SK-N-SH (cell line): ENCODE measurements around the gene HECW1. TPM values are rescaled to one million over a fixed set of nuclear protein-coding genes. Genes with fewer than 3 reads are reported as not detected.

Source experiments
- CTCF ChIA-PET: fragments of 300-600, 350-600 bp; formaldehyde crosslinking; extraction: SDS; loops from one replicate; lab custom pipeline; 2021; lab: Yijun Ruan, JAX
- POLR2A ChIA-PET: fragments of 350-600 bp; sonication (Branson Sonifier 250); formaldehyde crosslinking; extraction: SDS; loops from one replicate; lab custom pipeline; 2020; ENCODE audit warnings: antibody characterized with exemption, inconsistent platforms; lab: Yijun Ruan, JAX
- DNase-seq: peaks from one replicate; pipeline ENCODE4 v3.0.0; 2012
- H2AFZ ChIP-seq: fragments of 200-600 bp; sonication (generic); 2 replicates; pipeline ENCODE4 v1.8.1; 2016; ENCODE audit warnings: antibody characterized with exemption, mild to moderate bottlenecking, low read depth
- H3F3A ChIP-seq: fragments of 200-600 bp; sonication (generic); replicated peaks from 2 replicates; pipeline ENCODE3; 2016; ENCODE audit warnings: antibody characterized with exemption, mild to moderate bottlenecking; ENCODE audit not compliant: insufficient read depth
- H3K27ac ChIP-seq, 2 experiments: fragments of 200-500 bp in 1 of 2; fragments of 200-600 bp in 1 of 2; sonication (Bioruptor generic) in 1 of 2; sonication (generic), shearing (Covaris generic) in 1 of 2; 2 replicates each; pipeline versions ENCODE4 v1.5.1 to v1.6.1; 2014 to 2016; ENCODE audit warnings: low read depth in 2 of 2, inconsistent platforms in 1 of 2, low read length in 1 of 2, mild to moderate bottlenecking in 1 of 2, mixed read lengths in 1 of 2
- H3K27me3 ChIP-seq: fragments of 200-600 bp; sonication (generic), shearing (Covaris generic); 2 replicates; pipeline ENCODE4 v1.6.1; 2016; ENCODE audit warnings: mixed run types; ENCODE audit not compliant: insufficient read depth
- H3K36me3 ChIP-seq, 2 experiments: fragments of 200-500 bp in 1 of 2; fragments of 200-600 bp in 1 of 2; sonication (Bioruptor generic) in 1 of 2; sonication (generic) in 1 of 2; replicated peaks in 1 of 2; 2 replicates each; pipeline versions ENCODE3 to v1.5.1; 2014 to 2016; ENCODE audit warnings: low read length in 1 of 2, mild to moderate bottlenecking in 1 of 2; ENCODE audit not compliant: insufficient read depth in 2 of 2, control insufficient read depth in 1 of 2
- H3K4me1 ChIP-seq, 2 experiments: fragments of 200-500 bp in 1 of 2; fragments of 200-600 bp in 1 of 2; sonication (Bioruptor generic) in 1 of 2; sonication (generic), shearing (Covaris generic) in 1 of 2; 2 replicates each; pipeline versions ENCODE4 v1.5.1 to v1.6.1; 2014 to 2016; ENCODE audit warnings: low read depth in 1 of 2, low read length in 1 of 2, mixed run types in 1 of 2; ENCODE audit not compliant: insufficient read depth in 2 of 2, control insufficient read depth in 1 of 2
- H3K4me2 ChIP-seq: fragments of 200-600 bp; sonication (generic), shearing (Covaris generic); 2 replicates; pipeline ENCODE4 v1.6.1; 2017; ENCODE audit warnings: mixed run types
- H3K4me3 ChIP-seq, 2 experiments: fragments of 200-500 bp in 1 of 2; fragments of 200-600 bp in 1 of 2; sonication (Bioruptor generic) in 1 of 2; sonication (generic), shearing (Covaris generic) in 1 of 2; 2 replicates each; pipeline versions ENCODE4 v1.5.1 to v1.8.1; 2014 to 2016; ENCODE audit warnings: low read depth in 2 of 2, inconsistent platforms in 1 of 2, low read length in 1 of 2, mild to moderate bottlenecking in 1 of 2, mixed read lengths in 1 of 2, moderate library complexity in 1 of 2
- H3K79me2 ChIP-seq: fragments of 200-600 bp; sonication (generic); 2 replicates; pipeline ENCODE4 v1.8.1; 2017; ENCODE audit warnings: mild to moderate bottlenecking; ENCODE audit not compliant: insufficient read depth
- H3K9ac ChIP-seq: fragments of 200-600 bp; sonication (generic); 2 replicates; pipeline ENCODE4 v1.6.1; 2017; ENCODE audit warnings: mixed run types
- H3K9me2 ChIP-seq: fragments of 200-600 bp; sonication (generic); 2 replicates; pipeline ENCODE4 v1.6.1; 2017; ENCODE audit warnings: mixed run types
- H3K9me3 ChIP-seq: fragments of 200-600 bp; sonication (generic); 2 replicates; pipeline ENCODE4 v1.6.1; 2017; ENCODE audit warnings: mixed run types, mild to moderate bottlenecking, moderate library complexity
- H4K20me1 ChIP-seq: fragments of 200-600 bp; sonication (generic); 2 replicates; pipeline ENCODE4 v1.6.1; 2017; ENCODE audit warnings: mild to moderate bottlenecking, mixed run types; ENCODE audit not compliant: insufficient read depth
- ELF1 ChIP-seq: IDR thresholded peaks from 2 replicates; pipeline ENCODE4 v1.4.0; 2012
- EP300 ChIP-seq, 2 experiments: IDR thresholded peaks; 2 replicates each; pipeline versions ENCODE4 v1.4.0 to v1.6.1; 2012; ENCODE audit warnings: borderline replicate concordance in 1 of 2, low read depth in 1 of 2, low read length in 1 of 2
- EZH2phosphoT487 ChIP-seq: fragments of 200-600 bp; sonication (generic); IDR thresholded peaks from 2 replicates; pipeline ENCODE4 v1.6.1; 2017; ENCODE audit warnings: low read depth, mixed run types, mild to moderate bottlenecking, antibody characterized with exemption, moderate library complexity, borderline replicate concordance
- FOSL2 ChIP-seq: IDR thresholded peaks from 2 replicates; pipeline ENCODE4 v1.4.0; 2012; ENCODE audit warnings: low read depth, mild to moderate bottlenecking, moderate library complexity, borderline replicate concordance
- FOXM1 ChIP-seq: IDR thresholded peaks from 2 replicates; pipeline ENCODE4 v1.4.0; 2012; ENCODE audit warnings: low read depth, mild to moderate bottlenecking
- GABPA ChIP-seq: IDR thresholded peaks from 2 replicates; pipeline ENCODE4 v1.4.0; 2012; ENCODE audit warnings: low read depth, mild to moderate bottlenecking
- MXI1 ChIP-seq: IDR thresholded peaks from 2 replicates; pipeline ENCODE4 v1.6.1; 2012; ENCODE audit warnings: mild to moderate bottlenecking, low read depth, low read length, improper control_type of control experiment
- NRF1 ChIP-seq: IDR thresholded peaks from 2 replicates; pipeline ENCODE4 v1.6.1; 2012; ENCODE audit warnings: low read depth, mild to moderate bottlenecking, low read length
- PBX3 ChIP-seq: IDR thresholded peaks from 2 replicates; pipeline ENCODE4; 2012
- RFX5 ChIP-seq: IDR thresholded peaks from 2 replicates; pipeline ENCODE4 v1.6.1; 2012; ENCODE audit warnings: mild to moderate bottlenecking, improper control_type of control experiment, low read length
- RXRA ChIP-seq: IDR thresholded peaks from 2 replicates; pipeline ENCODE4 v1.4.0; 2012; ENCODE audit warnings: low read depth, mild to moderate bottlenecking, borderline replicate concordance
- SIN3A ChIP-seq: IDR thresholded peaks from 2 replicates; pipeline ENCODE4 v1.6.1; 2012; ENCODE audit warnings: low read depth, mild to moderate bottlenecking, low read length, moderate library complexity, borderline replicate concordance
- TCF12 ChIP-seq: IDR thresholded peaks from 2 replicates; pipeline ENCODE4 v1.4.0; 2012
- YY1 ChIP-seq: IDR thresholded peaks from 2 replicates; pipeline ENCODE4 v1.4.0; 2012; ENCODE audit warnings: low read depth, mild to moderate bottlenecking
- WGBS: methylation state at CpG from one replicate; pipeline ENCODE4 v1.1.6; 2017; ENCODE audit warnings: low lambda C conversion rate; 5-methylcytosine and 5-hydroxymethylcytosine counted together
- polyA plus RNA-seq, 3 experiments: library from polyadenylated mRNA; depleted of rRNA; stranded (reverse); fragments of >200 nt; gene quantifications; 2 replicates each; pipeline ENCODE4 v1.2.3, GENCODE V29; 2012
- TF ChIP-seq, protein P1 (sequence below): fragments of 150-350 bp; IDR thresholded peaks from 2 replicates; pipeline ENCODE4 v1.6.1; 2016; ENCODE audit warnings: mild to moderate bottlenecking, low read depth, low read length
- TF ChIP-seq, protein P2 (sequence below): IDR thresholded peaks from 2 replicates; pipeline ENCODE4 v1.4.0; 2012; ENCODE audit warnings: low read depth, borderline replicate concordance
- TF ChIP-seq, protein P3 (sequence below): IDR thresholded peaks from 2 replicates; pipeline ENCODE4 v1.6.1; 2012; ENCODE audit warnings: mild to moderate bottlenecking, low read depth, low read length, moderate library complexity
- TF ChIP-seq, protein P4 (sequence below): fragments of 200-600 bp; sonication (generic); IDR thresholded peaks from 2 replicates; pipeline ENCODE4 v1.6.1; 2017; ENCODE audit warnings: antibody characterized with exemption, mild to moderate bottlenecking, moderate library complexity

HECW1 gene
- polyA plus RNA-seq, 1 of the 3 experiments (the other 2 are of a cell fraction): not detected

DNA sequence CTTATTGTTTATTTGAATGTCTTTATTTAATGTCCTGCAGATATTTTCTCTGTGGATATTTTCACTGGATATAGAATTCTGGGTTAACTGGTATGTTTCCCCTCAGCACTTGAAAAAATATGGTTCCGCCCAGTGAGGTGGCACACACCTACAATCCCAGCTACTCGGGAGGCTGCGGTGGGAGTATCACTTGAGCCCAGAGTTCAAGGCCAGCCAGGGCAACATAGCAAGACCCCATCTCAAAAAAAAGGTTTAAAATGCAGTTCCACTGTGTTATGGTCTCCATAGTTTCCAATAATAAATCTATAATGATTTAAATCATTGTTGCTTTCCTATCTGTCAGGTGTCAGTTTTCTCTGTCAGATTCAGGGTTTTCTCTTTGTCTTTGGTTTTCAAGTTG lies 305.0 kb downstream of the HECW1 start:
- no peak for DNase-seq
- no peak for TF ChIP-seq EZH2phosphoT487
- TF ChIP-seq EP300 (IDR thresholded peaks at IDR 0.05; ENCODE audit: borderline replicate concordance in 1 of 2, low read depth in 1 of 2, low read length in 1 of 2): no peak
- TF ChIP-seq, protein P1, sequence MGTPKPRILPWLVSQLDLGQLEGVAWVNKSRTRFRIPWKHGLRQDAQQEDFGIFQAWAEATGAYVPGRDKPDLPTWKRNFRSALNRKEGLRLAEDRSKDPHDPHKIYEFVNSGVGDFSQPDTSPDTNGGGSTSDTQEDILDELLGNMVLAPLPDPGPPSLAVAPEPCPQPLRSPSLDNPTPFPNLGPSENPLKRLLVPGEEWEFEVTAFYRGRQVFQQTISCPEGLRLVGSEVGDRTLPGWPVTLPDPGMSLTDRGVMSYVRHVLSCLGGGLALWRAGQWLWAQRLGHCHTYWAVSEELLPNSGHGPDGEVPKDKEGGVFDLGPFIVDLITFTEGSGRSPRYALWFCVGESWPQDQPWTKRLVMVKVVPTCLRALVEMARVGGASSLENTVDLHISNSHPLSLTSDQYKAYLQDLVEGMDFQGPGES: no peak
- no peak for TF ChIP-seq TCF12
- TF ChIP-seq, protein P2, sequence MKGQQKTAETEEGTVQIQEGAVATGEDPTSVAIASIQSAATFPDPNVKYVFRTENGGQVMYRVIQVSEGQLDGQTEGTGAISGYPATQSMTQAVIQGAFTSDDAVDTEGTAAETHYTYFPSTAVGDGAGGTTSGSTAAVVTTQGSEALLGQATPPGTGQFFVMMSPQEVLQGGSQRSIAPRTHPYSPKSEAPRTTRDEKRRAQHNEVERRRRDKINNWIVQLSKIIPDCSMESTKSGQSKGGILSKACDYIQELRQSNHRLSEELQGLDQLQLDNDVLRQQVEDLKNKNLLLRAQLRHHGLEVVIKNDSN: no peak
- TF ChIP-seq FOSL2: no peak
- TF ChIP-seq ELF1: no peak
- TF ChIP-seq RFX5: no peak
- TF ChIP-seq YY1: no peak
- no peak overlapping the region for H3K27ac ChIP-seq
- H3K27me3 ChIP-seq: no peaks in the 10 kb centered on the region; the same call in 1 of the 2 replicates
- CTCF ChIA-PET: interaction anchor here (1.0 to 2.6 kb wide), 3 partner anchors 9 to 22 kb away, joined by 3 to 8 read pairs (median 3); no protein-coding TSS in a partner anchor
- no peaks in the 10 kb centered on the region for H3F3A ChIP-seq
- no peak overlapping the region for H3K4me3 ChIP-seq
- H3K4me2 ChIP-seq: no peak overlapping the region
- H3K79me2 ChIP-seq: no peaks in the 10 kb centered on the region
- H2AFZ ChIP-seq: no peak overlapping the region
- H3K9me2 ChIP-seq: no peaks in the 10 kb centered on the region
- no peaks in the 10 kb centered on the region for H3K9me3 ChIP-seq
- POLR2A ChIA-PET: no interaction called here
- H4K20me1 ChIP-seq: no peaks in the 10 kb centered on the region
- no peaks in the 10 kb centered on the region for H3K4me1 ChIP-seq
- peaks cover 0 to 3% of the 10 kb centered on the region in 2 experiments for H3K36me3 ChIP-seq
- WGBS: 34% methylated on average over 3 of the region's 3 CpGs
- H3K9ac ChIP-seq: no peak overlapping the region

- ChIA-PET POLR2A (no interaction called here), CTCF (interaction anchor here (1.0 to 2.5 kb wide), 5 partner anchors 8 to 409 kb away, joined by 3 to 13 read pairs (median 4); no protein-coding TSS in a partner anchor)
- no peak overlapping the region for H2AFZ ChIP-seq
- TF ChIP-seq, protein P1: no peak
- TF ChIP-seq SIN3A (no peak), GABPA (no peak), FOXM1 (no peak), NRF1 (no peak), RXRA (no peak), EP300 (IDR thresholded peaks at IDR 0.05; ENCODE audit: borderline replicate concordance in 1 of 2, low read depth in 1 of 2, low read length in 1 of 2) (no peak), YY1 (no peak), PBX3 (no peak), MXI1 (no peak)
- TF ChIP-seq, protein P3, sequence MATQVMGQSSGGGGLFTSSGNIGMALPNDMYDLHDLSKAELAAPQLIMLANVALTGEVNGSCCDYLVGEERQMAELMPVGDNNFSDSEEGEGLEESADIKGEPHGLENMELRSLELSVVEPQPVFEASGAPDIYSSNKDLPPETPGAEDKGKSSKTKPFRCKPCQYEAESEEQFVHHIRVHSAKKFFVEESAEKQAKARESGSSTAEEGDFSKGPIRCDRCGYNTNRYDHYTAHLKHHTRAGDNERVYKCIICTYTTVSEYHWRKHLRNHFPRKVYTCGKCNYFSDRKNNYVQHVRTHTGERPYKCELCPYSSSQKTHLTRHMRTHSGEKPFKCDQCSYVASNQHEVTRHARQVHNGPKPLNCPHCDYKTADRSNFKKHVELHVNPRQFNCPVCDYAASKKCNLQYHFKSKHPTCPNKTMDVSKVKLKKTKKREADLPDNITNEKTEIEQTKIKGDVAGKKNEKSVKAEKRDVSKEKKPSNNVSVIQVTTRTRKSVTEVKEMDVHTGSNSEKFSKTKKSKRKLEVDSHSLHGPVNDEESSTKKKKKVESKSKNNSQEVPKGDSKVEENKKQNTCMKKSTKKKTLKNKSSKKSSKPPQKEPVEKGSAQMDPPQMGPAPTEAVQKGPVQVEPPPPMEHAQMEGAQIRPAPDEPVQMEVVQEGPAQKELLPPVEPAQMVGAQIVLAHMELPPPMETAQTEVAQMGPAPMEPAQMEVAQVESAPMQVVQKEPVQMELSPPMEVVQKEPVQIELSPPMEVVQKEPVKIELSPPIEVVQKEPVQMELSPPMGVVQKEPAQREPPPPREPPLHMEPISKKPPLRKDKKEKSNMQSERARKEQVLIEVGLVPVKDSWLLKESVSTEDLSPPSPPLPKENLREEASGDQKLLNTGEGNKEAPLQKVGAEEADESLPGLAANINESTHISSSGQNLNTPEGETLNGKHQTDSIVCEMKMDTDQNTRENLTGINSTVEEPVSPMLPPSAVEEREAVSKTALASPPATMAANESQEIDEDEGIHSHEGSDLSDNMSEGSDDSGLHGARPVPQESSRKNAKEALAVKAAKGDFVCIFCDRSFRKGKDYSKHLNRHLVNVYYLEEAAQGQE: no peak
- TF ChIP-seq, protein P4, sequence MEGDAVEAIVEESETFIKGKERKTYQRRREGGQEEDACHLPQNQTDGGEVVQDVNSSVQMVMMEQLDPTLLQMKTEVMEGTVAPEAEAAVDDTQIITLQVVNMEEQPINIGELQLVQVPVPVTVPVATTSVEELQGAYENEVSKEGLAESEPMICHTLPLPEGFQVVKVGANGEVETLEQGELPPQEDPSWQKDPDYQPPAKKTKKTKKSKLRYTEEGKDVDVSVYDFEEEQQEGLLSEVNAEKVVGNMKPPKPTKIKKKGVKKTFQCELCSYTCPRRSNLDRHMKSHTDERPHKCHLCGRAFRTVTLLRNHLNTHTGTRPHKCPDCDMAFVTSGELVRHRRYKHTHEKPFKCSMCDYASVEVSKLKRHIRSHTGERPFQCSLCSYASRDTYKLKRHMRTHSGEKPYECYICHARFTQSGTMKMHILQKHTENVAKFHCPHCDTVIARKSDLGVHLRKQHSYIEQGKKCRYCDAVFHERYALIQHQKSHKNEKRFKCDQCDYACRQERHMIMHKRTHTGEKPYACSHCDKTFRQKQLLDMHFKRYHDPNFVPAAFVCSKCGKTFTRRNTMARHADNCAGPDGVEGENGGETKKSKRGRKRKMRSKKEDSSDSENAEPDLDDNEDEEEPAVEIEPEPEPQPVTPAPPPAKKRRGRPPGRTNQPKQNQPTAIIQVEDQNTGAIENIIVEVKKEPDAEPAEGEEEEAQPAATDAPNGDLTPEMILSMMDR: no peak
Measured at GRCh38 chr7:43430411-43430810, 318.0 kb downstream of the HECW1 start.

More at GRCh38 chr7:43430411-43430810, 318.0 kb downstream of the HECW1 start:
- no peak overlapping the region for H3K9ac ChIP-seq
- H3K9me2 ChIP-seq: no peaks in the 10 kb centered on the region
- no peaks in the 10 kb centered on the region for H3K36me3 ChIP-seq
- no peaks in the 10 kb centered on the region for H3K79me2 ChIP-seq
- H3K27ac ChIP-seq: no peak overlapping the region
- H3K9me3 ChIP-seq: no peaks in the 10 kb centered on the region
- no peak for DNase-seq
- no peaks in the 10 kb centered on the region for H3K27me3 ChIP-seq
- no peaks in the 10 kb centered on the region for H3F3A ChIP-seq
- H3K4me3 ChIP-seq: no peak overlapping the region
- H3K4me2 ChIP-seq: no peak overlapping the region
- 61% methylated on average over 2 of the region's 2 CpGs for WGBS
- no peaks in the 10 kb centered on the region for H4K20me1 ChIP-seq
- no peaks in the 10 kb centered on the region for H3K4me1 ChIP-seq
